Caco-2 (cell line): ENCODE results near the gene ST6GALNAC6. TPM values are rescaled to one million over a fixed set of nuclear protein-coding genes. Genes with fewer than 3 reads are reported as not detected.

Source experiments
- BruUV-seq: library from RNA; stranded (reverse); fragments of 400-500 nt; replicated peaks from 2 replicates; lab custom pipeline; 2021; lab: Mats Ljungman, UMichigan
- CTCF ChIA-PET: fragments of 300-600 bp; sonication (Branson Sonifier 250); formaldehyde crosslinking; loops from one replicate; lab custom pipeline; 2022; ENCODE audit warnings: antibody characterized with exemption; lab: Charles Lee
- POLR2A ChIA-PET: fragments of 300-600 bp; sonication (Branson Sonifier 250); formaldehyde crosslinking; loops from one replicate; lab custom pipeline; 2022; ENCODE audit warnings: antibody characterized with exemption; lab: Charles Lee
- DNase-seq, 2 experiments: peaks; one replicate each; pipeline versions ENCODE4 v3.0.0 to v3.0.0-alpha.2; 2020 to 2022
- H3K27me3 ChIP-seq: replicated peaks from 2 replicates; pipeline ENCODE4 v1.6.0; 2011; ENCODE audit warnings: low read length; ENCODE audit not compliant: control insufficient read depth, insufficient read depth
- H3K36me3 ChIP-seq: 2 replicates; pipeline ENCODE4 v1.5.1; 2011; ENCODE audit warnings: low read length; ENCODE audit not compliant: control insufficient read depth, insufficient read depth
- H3K4me1 ChIP-seq: fragments of 250-450 bp; sonication (Bioruptor Pico); 2 replicates; pipeline ENCODE4 v1.5.1; 2020; ENCODE audit warnings: mild to moderate bottlenecking
- H3K4me3 ChIP-seq: 2 replicates; pipeline ENCODE4 v1.5.1; 2011; ENCODE audit warnings: low read depth, mild to moderate bottlenecking, control low read depth, low read length
- H3K9me3 ChIP-seq: fragments of 250-450 bp; sonication (Bioruptor Pico); 2 replicates; pipeline ENCODE4 v1.5.1; 2020; ENCODE audit warnings: mild to moderate bottlenecking, moderate library complexity
- H3K27ac Mint-ChIP-seq: one replicate; pipeline ENCODE4 v1.8.0; 2022; ENCODE audit warnings: mixed read lengths; ENCODE audit not compliant: unreplicated experiment
- H3K27me3 Mint-ChIP-seq: one replicate; pipeline ENCODE4 v1.8.0; 2022; ENCODE audit warnings: mixed read lengths; ENCODE audit not compliant: insufficient read depth, unreplicated experiment
- H3K36me3 Mint-ChIP-seq: one replicate; pipeline ENCODE4 v1.8.0; 2022; ENCODE audit warnings: mild to moderate bottlenecking, mixed read lengths; ENCODE audit not compliant: insufficient read depth, unreplicated experiment
- H3K4me1 Mint-ChIP-seq: one replicate; pipeline ENCODE4 v1.8.0; 2022; ENCODE audit warnings: low read depth, mixed read lengths; ENCODE audit not compliant: unreplicated experiment
- H3K4me3 Mint-ChIP-seq: one replicate; pipeline ENCODE4 v1.8.0; 2022; ENCODE audit warnings: mild to moderate bottlenecking, moderate library complexity, mixed read lengths; ENCODE audit not compliant: unreplicated experiment
- H3K9me3 Mint-ChIP-seq: one replicate; pipeline ENCODE4 v1.8.0; 2022; ENCODE audit warnings: mixed read lengths; ENCODE audit not compliant: unreplicated experiment
- intact Hi-C: fragments of 100-400 bp; cut with micrococcal nuclease; formaldehyde crosslinking; loops from one replicate; pipeline ENCODE4 v1.10.0; 2022; ENCODE audit not compliant: unreplicated experiment
- total RNA-seq: library from RNA; stranded (reverse); gene quantifications from 2 replicates; pipeline ENCODE4 v1.2.3, GENCODE V29; 2022
- TF ChIP-seq, protein P1 (sequence below), 2 experiments: fragments of 200-600 bp in 1 of 2; IDR thresholded peaks; 1 replicate in 1 of 2; 2 replicates in 1 of 2; pipeline versions ENCODE4 v1.5.1 to v1.8.0; 2011 to 2022; ENCODE audit warnings: antibody characterized with exemption in 1 of 2, control low read depth in 1 of 2, inconsistent platforms in 1 of 2, low read depth in 1 of 2, low read length in 1 of 2, mild to moderate bottlenecking in 1 of 2, moderate library complexity in 1 of 2; ENCODE audit not compliant: insufficient read depth in 1 of 2, severe bottlenecking in 1 of 2, unreplicated experiment in 1 of 2

Gene ST6GALNAC6
- total RNA-seq, 1 experiment from 2014 or later, result 20.7 TPM

GRCh38 chr9:127867356-127868277 lies 31.8 kb downstream of the ST6GALNAC6 start:
- no peaks in the 10 kb centered on the region for H3K36me3 ChIP-seq
- no peak overlapping the region for H3K4me3 Mint-ChIP-seq
- no peak overlapping the region for H3K27ac Mint-ChIP-seq
- H3K36me3 Mint-ChIP-seq, result peaks cover 5% of the 10 kb centered on the region
- H3K4me3 ChIP-seq, result no peak overlapping the region
- BruUV-seq, result no TSS peak
- no peaks in the 10 kb centered on the region for H3K9me3 ChIP-seq
- TF ChIP-seq, protein P1, sequence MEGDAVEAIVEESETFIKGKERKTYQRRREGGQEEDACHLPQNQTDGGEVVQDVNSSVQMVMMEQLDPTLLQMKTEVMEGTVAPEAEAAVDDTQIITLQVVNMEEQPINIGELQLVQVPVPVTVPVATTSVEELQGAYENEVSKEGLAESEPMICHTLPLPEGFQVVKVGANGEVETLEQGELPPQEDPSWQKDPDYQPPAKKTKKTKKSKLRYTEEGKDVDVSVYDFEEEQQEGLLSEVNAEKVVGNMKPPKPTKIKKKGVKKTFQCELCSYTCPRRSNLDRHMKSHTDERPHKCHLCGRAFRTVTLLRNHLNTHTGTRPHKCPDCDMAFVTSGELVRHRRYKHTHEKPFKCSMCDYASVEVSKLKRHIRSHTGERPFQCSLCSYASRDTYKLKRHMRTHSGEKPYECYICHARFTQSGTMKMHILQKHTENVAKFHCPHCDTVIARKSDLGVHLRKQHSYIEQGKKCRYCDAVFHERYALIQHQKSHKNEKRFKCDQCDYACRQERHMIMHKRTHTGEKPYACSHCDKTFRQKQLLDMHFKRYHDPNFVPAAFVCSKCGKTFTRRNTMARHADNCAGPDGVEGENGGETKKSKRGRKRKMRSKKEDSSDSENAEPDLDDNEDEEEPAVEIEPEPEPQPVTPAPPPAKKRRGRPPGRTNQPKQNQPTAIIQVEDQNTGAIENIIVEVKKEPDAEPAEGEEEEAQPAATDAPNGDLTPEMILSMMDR (IDR thresholded peaks at IDR 0.05; ENCODE audit: insufficient read depth in 1 of 2, low read depth in 1 of 2, low read length in 1 of 2, severe bottlenecking in 1 of 2, unreplicated experiment in 1 of 2), result no peak
- no peak for DNase-seq
- POLR2A ChIA-PET, result no interaction called here
- intact Hi-C loops, result no loop called here
- no peaks in the 10 kb centered on the region for H3K27me3 Mint-ChIP-seq
- CTCF ChIA-PET, result interaction anchor here (0.9 kb wide), 1 partner anchor 30 kb away, joined by 3 read pairs; no protein-coding TSS in a partner anchor
- no peaks in the 10 kb centered on the region for H3K27me3 ChIP-seq
- peaks cover 11% of the 10 kb centered on the region for H3K4me1 Mint-ChIP-seq
- no peaks in the 10 kb centered on the region for H3K4me1 ChIP-seq
- H3K9me3 Mint-ChIP-seq, result no peaks in the 10 kb centered on the region

GRCh38 chr9:127866535-127866934 lies 32.9 kb downstream of the ST6GALNAC6 start:
- Mint-ChIP-seq H3K4me1 (peaks cover 11% of the 10 kb centered on the region), H3K27ac (no peak overlapping the region), H3K9me3 (no peaks in the 10 kb centered on the region), H3K36me3 (peaks cover 5% of the 10 kb centered on the region), H3K4me3 (no peak overlapping the region), H3K27me3 (no peaks in the 10 kb centered on the region)
- ChIA-PET POLR2A (no interaction called here), CTCF (interaction anchor here (1.1 kb wide), 1 partner anchor 65 kb away, joined by 3 read pairs; no protein-coding TSS in a partner anchor)
- Histone ChIP-seq H3K4me1 (0 out of 2 replicates have a peak, but pooled peaks cover 4% of the 10 kb centered on the region), H3K9me3 (no peaks in the 10 kb centered on the region), H3K27me3 (no peaks in the 10 kb centered on the region), H3K36me3 (no peaks in the 10 kb centered on the region), H3K4me3 (no peak overlapping the region)
- TF ChIP-seq, protein P1 (IDR thresholded peaks at IDR 0.05; ENCODE audit: insufficient read depth in 1 of 2, low read depth in 1 of 2, low read length in 1 of 2, severe bottlenecking in 1 of 2, unreplicated experiment in 1 of 2), result no peak
- DNase-seq, result no peak
- intact Hi-C loops, result no loop called here
- BruUV-seq, result no TSS peak

- H3K9me3 Mint-ChIP-seq, result no peaks in the 10 kb centered on the region
- ChIA-PET CTCF (interaction anchor here (1.1 to 1.6 kb wide), 2 partner anchors 65 to 131 kb away, joined by 3 read pairs; partner anchors contain the start of gene TOR2A), POLR2A (no interaction called here)
- Histone ChIP-seq H3K27me3 (no peaks in the 10 kb centered on the region), H3K9me3 (no peaks in the 10 kb centered on the region), H3K4me1 (0 out of 2 replicates have a peak, but pooled peaks cover 4% of the 10 kb centered on the region), H3K36me3 (no peaks in the 10 kb centered on the region), H3K4me3 (no peak overlapping the region)
- no peak for DNase-seq
- H3K4me1 Mint-ChIP-seq, result peaks cover 11% of the 10 kb centered on the region
- no peak overlapping the region for H3K27ac Mint-ChIP-seq
- TF ChIP-seq, protein P1 (IDR thresholded peaks at IDR 0.05; ENCODE audit: insufficient read depth in 1 of 2, low read depth in 1 of 2, low read length in 1 of 2, severe bottlenecking in 1 of 2, unreplicated experiment in 1 of 2), result no peak
- no peak overlapping the region for H3K4me3 Mint-ChIP-seq
- intact Hi-C loops, result no loop called here
- no peaks in the 10 kb centered on the region for H3K27me3 Mint-ChIP-seq
- no TSS peak for BruUV-seq
- peaks cover 8% of the 10 kb centered on the region for H3K36me3 Mint-ChIP-seq
These were observed 33.5 kb downstream of the ST6GALNAC6 start for GRCh38 chr9:127865645-127866464.
